HEK293 (cell line): ENCODE data around the gene STOML1.

Source experiments
- CTCF ChIA-PET: fragments of 350-600 bp; formaldehyde crosslinking; extraction: SDS; loops from one replicate; lab custom pipeline; 2021; ENCODE audit warnings: antibody characterized with exemption; lab: Yijun Ruan, JAX
- POLR2A ChIA-PET: fragments of 300-600 bp; formaldehyde crosslinking; extraction: SDS; loops from one replicate; lab custom pipeline; 2020; ENCODE audit warnings: antibody characterized with exemption, inconsistent platforms; lab: Yijun Ruan, JAX
- H3K27ac ChIP-seq: fragments of 200-500 bp; sonication (Bioruptor generic); 2 replicates; pipeline ENCODE4 v1.5.1; 2014; ENCODE audit warnings: low read depth, low read length, control low read depth, inconsistent platforms; ENCODE audit errors: extremely low read depth
- H3K36me3 ChIP-seq, 2 experiments: fragments of 200-500 bp in 1 of 2; sonication (Bioruptor generic) in 1 of 2; 1 replicate in 1 of 2; 2 replicates in 1 of 2; pipeline ENCODE4 v1.5.1; 2014 to 2017; ENCODE audit warnings: inconsistent platforms in 2 of 2, low read length in 2 of 2; ENCODE audit not compliant: control insufficient read depth in 2 of 2, insufficient read depth in 1 of 2
- H3K4me1 ChIP-seq: fragments of 200-500 bp; sonication (Bioruptor generic); 2 replicates; pipeline ENCODE4 v1.5.1; 2014; ENCODE audit warnings: mild to moderate bottlenecking, low read length, inconsistent platforms; ENCODE audit not compliant: control insufficient read depth, insufficient read depth
- H3K4me3 ChIP-seq: 2 replicates; pipeline ENCODE4 v1.5.1; 2011; ENCODE audit warnings: low read depth, mild to moderate bottlenecking, control low read depth, low read length, moderate library complexity
- H3K9me3 ChIP-seq: fragments of 200-500 bp; sonication (Bioruptor generic); 2 replicates; pipeline ENCODE4 v1.5.1; 2014; ENCODE audit warnings: low read depth, low read length, inconsistent platforms; ENCODE audit not compliant: control insufficient read depth, insufficient read depth
- CTCF ChIP-seq: fragments of 450-650 bp; formaldehyde crosslinking; IDR thresholded peaks from 2 replicates; pipeline ENCODE4 v1.5.1; 2016; ENCODE audit warnings: missing biosample characterization, missing genetic modification characterization
- GLI4 ChIP-seq: fragments of 450-650 bp; formaldehyde crosslinking; IDR thresholded peaks from 2 replicates; pipeline ENCODE4 v1.5.1; 2016; ENCODE audit warnings: missing biosample characterization, missing genetic modification characterization
- OSR2 ChIP-seq: fragments of 450-650 bp; formaldehyde crosslinking; IDR thresholded peaks from 2 replicates; pipeline ENCODE4 v1.5.1; 2016; ENCODE audit warnings: missing biosample characterization, missing genetic modification characterization
- PATZ1 ChIP-seq: fragments of 450-650 bp; formaldehyde crosslinking; IDR thresholded peaks from 2 replicates; pipeline ENCODE4 v1.5.1; 2016; ENCODE audit warnings: missing biosample characterization, missing genetic modification characterization
- PRDM4 ChIP-seq: fragments of 450-650 bp; formaldehyde crosslinking; IDR thresholded peaks from 2 replicates; pipeline ENCODE4 v1.5.1; 2017; ENCODE audit warnings: missing biosample characterization, missing genetic modification characterization
- SP2 ChIP-seq: fragments of 450-650 bp; formaldehyde crosslinking; IDR thresholded peaks from 2 replicates; pipeline ENCODE4 v1.5.1; 2016; ENCODE audit warnings: missing biosample characterization, missing genetic modification characterization
- TCF7L2 ChIP-seq: IDR thresholded peaks from 2 replicates; pipeline ENCODE4 v1.6.1; 2011; ENCODE audit warnings: low read depth, mild to moderate bottlenecking, inconsistent platforms, low read length, moderate library complexity, borderline replicate concordance
- ZBTB6 ChIP-seq: fragments of 450-650 bp; formaldehyde crosslinking; IDR thresholded peaks from 2 replicates; pipeline ENCODE4 v1.5.1; 2017; ENCODE audit warnings: missing biosample characterization, missing genetic modification characterization
- ZBTB8A ChIP-seq: fragments of 450-650 bp; formaldehyde crosslinking; IDR thresholded peaks from 2 replicates; pipeline ENCODE4 v1.5.1; 2016; ENCODE audit warnings: missing biosample characterization, missing genetic modification characterization
- ZNF10 ChIP-seq: fragments of 450-650 bp; formaldehyde crosslinking; IDR thresholded peaks from 2 replicates; pipeline ENCODE4 v1.5.1; 2017; ENCODE audit warnings: missing biosample characterization, missing genetic modification characterization
- ZNF148 ChIP-seq: fragments of 450-650 bp; formaldehyde crosslinking; IDR thresholded peaks from 2 replicates; pipeline ENCODE4 v1.5.0; 2017; ENCODE audit warnings: missing biosample characterization, missing genetic modification characterization, borderline replicate concordance
- ZNF175 ChIP-seq: fragments of 450-650 bp; formaldehyde crosslinking; IDR thresholded peaks from 2 replicates; pipeline ENCODE4 v1.5.1; 2016; ENCODE audit warnings: missing biosample characterization, missing genetic modification characterization
- ZNF18 ChIP-seq: fragments of 450-650 bp; formaldehyde crosslinking; IDR thresholded peaks from 2 replicates; pipeline ENCODE4 v1.5.1; 2016; ENCODE audit warnings: missing biosample characterization, missing genetic modification characterization
- ZNF391 ChIP-seq: fragments of 450-650 bp; formaldehyde crosslinking; IDR thresholded peaks from 2 replicates; pipeline ENCODE4 v1.5.1; 2016; ENCODE audit warnings: low read depth, missing biosample characterization, missing genetic modification characterization, borderline replicate concordance
- ZNF394 ChIP-seq: fragments of 450-650 bp; formaldehyde crosslinking; IDR thresholded peaks from 2 replicates; pipeline ENCODE4 v1.5.1; 2016; ENCODE audit warnings: missing biosample characterization, missing genetic modification characterization, mild to moderate bottlenecking, moderate library complexity, borderline replicate concordance
- ZNF433 ChIP-seq: fragments of 450-650 bp; formaldehyde crosslinking; IDR thresholded peaks from 2 replicates; pipeline ENCODE4 v1.5.1; 2016; ENCODE audit warnings: missing biosample characterization, missing genetic modification characterization, low read depth
- ZNF600 ChIP-seq: fragments of 450-650 bp; formaldehyde crosslinking; IDR thresholded peaks from 2 replicates; pipeline ENCODE4 v1.5.1; 2016; ENCODE audit warnings: missing biosample characterization, missing genetic modification characterization
- ZNF639 ChIP-seq: fragments of 450-650 bp; formaldehyde crosslinking; IDR thresholded peaks from 2 replicates; pipeline ENCODE4 v1.5.1; 2016; ENCODE audit warnings: missing biosample characterization, missing genetic modification characterization

The STOML1 gene

GRCh38 chr15:73994413-73994883 is 2.4 kb upstream of the STOML1 start, which contains the start of gene PML (continued):
- TF ChIP-seq CTCF (tag by site-specific recombination) (no peak), ZNF18 (peak; percentile 82), ZNF394 (peak; percentile 66; the same call in 1 of the 2 replicates), ZBTB8A (peak; percentile 13; the same call in 1 of the 2 replicates), SP2 (tag by site-specific recombination) (peak; percentile 100), ZNF391 (tag by site-specific recombination) (no peak), PATZ1 (tag by site-specific recombination) (peak; percentile 92), ZNF433 (no peak)

- POLR2A ChIA-PET, result interaction anchor here (0.5 to 1.8 kb wide), 17 partner anchors 8 to 620 kb away, joined by 3 to 21 read pairs (median 5); partner anchors contain the start of gene LOXL1
- TF ChIP-seq ZNF175 (tag by site-specific recombination) (no peak), GLI4 (tag by site-specific recombination) (no peak), ZBTB6 (no peak), OSR2 (no peak), ZNF600 (tag by site-specific recombination) (peak; percentile 77)
- TF ChIP-seq, all 188 proteins: peak for 1
Measured at GRCh38 chr15:73993211-73993994, 1.3 kb upstream of the STOML1 start.

GRCh38 chr15:73992594-73992898 is 451 bp upstream of the STOML1 start:
- CTCF ChIA-PET, result interaction anchor here (0.6 to 9.0 kb wide), 15 partner anchors 10 to 795 kb away, joined by 3 to 118 read pairs (median 3); no protein-coding TSS in a partner anchor
- peak overlapping the region; percentile 4; the same call in 1 of the 2 replicates for H3K4me3 ChIP-seq
- H3K4me1 ChIP-seq, result peaks cover 9% of the 10 kb centered on the region; the same call in 1 of the 2 replicates
- POLR2A ChIA-PET, result interaction anchor here (0.5 kb wide), 1 partner anchor 574 kb away, joined by 4 read pairs; no protein-coding TSS in a partner anchor
- no peak overlapping the region for H3K27ac ChIP-seq
- H3K9me3 ChIP-seq, result no peaks in the 10 kb centered on the region
- H3K36me3 ChIP-seq, result peaks cover 0 to 8% of the 10 kb centered on the region in 2 experiments; a peak in 1 of 3 replicates
- TF ChIP-seq ZNF10 (tag by site-specific recombination), result no peak
- no peak for TF ChIP-seq TCF7L2
- TF ChIP-seq ZNF639 (tag by site-specific recombination), result no peak
- no peak for TF ChIP-seq PRDM4 (tag by site-specific recombination)
- no peak for TF ChIP-seq ZNF148 (tag by site-specific recombination)

More at GRCh38 chr15:73993211-73993994, 1.3 kb upstream of the STOML1 start:
- Histone ChIP-seq H3K4me1 (peaks cover 9% of the 10 kb centered on the region; the same call in 1 of the 2 replicates), H3K4me3 (no peak overlapping the region), H3K36me3 (peaks cover 0 to 12% of the 10 kb centered on the region in 2 experiments; a peak in 1 of 3 replicates), H3K9me3 (no peaks in the 10 kb centered on the region), H3K27ac (no peak overlapping the region)
- CTCF ChIA-PET, result interaction anchor here (0.6 to 9.0 kb wide), 17 partner anchors 10 to 428 kb away, joined by 3 to 118 read pairs (median 4); no protein-coding TSS in a partner anchor
